Measurements from ENCODE around the gene CHID1.

GRCh38 chr11:911890-912219, 1.2 kb upstream of the CHID1 start:
- TF ChIP-seq, protein P1, sequence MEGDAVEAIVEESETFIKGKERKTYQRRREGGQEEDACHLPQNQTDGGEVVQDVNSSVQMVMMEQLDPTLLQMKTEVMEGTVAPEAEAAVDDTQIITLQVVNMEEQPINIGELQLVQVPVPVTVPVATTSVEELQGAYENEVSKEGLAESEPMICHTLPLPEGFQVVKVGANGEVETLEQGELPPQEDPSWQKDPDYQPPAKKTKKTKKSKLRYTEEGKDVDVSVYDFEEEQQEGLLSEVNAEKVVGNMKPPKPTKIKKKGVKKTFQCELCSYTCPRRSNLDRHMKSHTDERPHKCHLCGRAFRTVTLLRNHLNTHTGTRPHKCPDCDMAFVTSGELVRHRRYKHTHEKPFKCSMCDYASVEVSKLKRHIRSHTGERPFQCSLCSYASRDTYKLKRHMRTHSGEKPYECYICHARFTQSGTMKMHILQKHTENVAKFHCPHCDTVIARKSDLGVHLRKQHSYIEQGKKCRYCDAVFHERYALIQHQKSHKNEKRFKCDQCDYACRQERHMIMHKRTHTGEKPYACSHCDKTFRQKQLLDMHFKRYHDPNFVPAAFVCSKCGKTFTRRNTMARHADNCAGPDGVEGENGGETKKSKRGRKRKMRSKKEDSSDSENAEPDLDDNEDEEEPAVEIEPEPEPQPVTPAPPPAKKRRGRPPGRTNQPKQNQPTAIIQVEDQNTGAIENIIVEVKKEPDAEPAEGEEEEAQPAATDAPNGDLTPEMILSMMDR (conservative IDR thresholded peaks at IDR 0.05; ENCODE audit: low read length), result no peak
- no peak for TF ChIP-seq EZH2phosphoT487 (IDR thresholded peaks at IDR 0.05; ENCODE audit: borderline replicate concordance, low read depth, low read length)

All from OCI-LY7 (cell line).